Activated naive CD8-positive, alpha-beta T cell treated with anti-CD3 and anti-CD28 coated beads, Interleukin-2, amount 10 ng/mL, durations not matched to agents 7 days and 5 days (primary cell): Measurements from ENCODE around the gene PMPCA. TPM values are rescaled to one million over a fixed set of nuclear protein-coding genes. Genes with fewer than 3 reads are reported as not detected.

Experiments used
- ATAC-seq: fragments of 150-1000 bp; cut with Tn5 transposase; one replicate; pipeline ENCODE4 v1.10.0; 2021; ENCODE audit warnings: low read depth, moderate library complexity
- POLR2A ChIA-PET: fragments of 350-600 bp; sonication (Branson Sonifier 250); formaldehyde crosslinking; loops from one replicate; lab custom pipeline; 2021; ENCODE audit warnings: antibody characterized with exemption; lab: Charles Lee
- DNase-seq: peaks from one replicate; pipeline ENCODE4 v3.0.0; 2021
- H3K27ac Mint-ChIP-seq: one replicate; pipeline ENCODE4 v1.8.0; 2022; ENCODE audit warnings: mild to moderate bottlenecking, mixed read lengths
- H3K27me3 Mint-ChIP-seq: one replicate; pipeline ENCODE4 v1.8.0; 2022; ENCODE audit warnings: mild to moderate bottlenecking, moderate library complexity, mixed read lengths
- H3K36me3 Mint-ChIP-seq: one replicate; pipeline ENCODE4 v1.8.0; 2021; ENCODE audit warnings: mild to moderate bottlenecking, mixed read lengths
- H3K4me1 Mint-ChIP-seq: one replicate; pipeline ENCODE4 v1.8.0; 2021; ENCODE audit warnings: mixed read lengths
- H3K4me3 Mint-ChIP-seq: one replicate; pipeline ENCODE4 v1.8.0; 2022; ENCODE audit warnings: mild to moderate bottlenecking, moderate library complexity, mixed read lengths
- H3K9me3 Mint-ChIP-seq: one replicate; pipeline ENCODE4 v1.8.0; 2021; ENCODE audit warnings: mixed read lengths
- total RNA-seq, 2 experiments: library from RNA; stranded (reverse); gene quantifications; one replicate each; pipeline ENCODE4 v1.2.3, GENCODE V29; 2021

Gene PMPCA
- total RNA-seq, 2 experiments from 2014 or later = 60.6 to 65.6 TPM

- peaks cover 1% of the 10 kb centered on the region for H3K36me3 Mint-ChIP-seq
- no peak for DNase-seq
- POLR2A ChIA-PET = no interaction called here
These were observed 32.9 kb upstream of the PMPCA start for GRCh38 chr9:136377341-136378169.

GRCh38 chr9:136378170-136379002 lies 32.1 kb upstream of the PMPCA start:
- Mint-ChIP-seq H3K36me3 (peaks cover 1% of the 10 kb centered on the region), H3K27me3 (no peaks in the 10 kb centered on the region), H3K9me3 (no peaks in the 10 kb centered on the region), H3K4me3 (no peak overlapping the region), H3K4me1 (no peaks in the 10 kb centered on the region), H3K27ac (no peak overlapping the region)
- POLR2A ChIA-PET = no interaction called here
- DNase-seq (no peak), ATAC-seq (no peak)

More at GRCh38 chr9:136377341-136378169, 32.9 kb upstream of the PMPCA start:
- H3K27me3 Mint-ChIP-seq = no peaks in the 10 kb centered on the region
- H3K4me3 Mint-ChIP-seq = no peak overlapping the region
- no peak overlapping the region for H3K27ac Mint-ChIP-seq
- no peak for ATAC-seq
- H3K9me3 Mint-ChIP-seq = no peaks in the 10 kb centered on the region
- H3K4me1 Mint-ChIP-seq = peaks cover 2% of the 10 kb centered on the region

GRCh38 chr9:136379003-136379287 lies 31.5 kb upstream of the PMPCA start:
- no peak for ATAC-seq

GRCh38 chr9:136379401-136379800 lies 31.1 kb upstream of the PMPCA start:
- ATAC-seq (no peak), DNase-seq (no peak)
- POLR2A ChIA-PET = no interaction called here
- Mint-ChIP-seq H3K27ac (no peak overlapping the region), H3K27me3 (no peaks in the 10 kb centered on the region), H3K9me3 (no peaks in the 10 kb centered on the region), H3K4me1 (peaks cover 3% of the 10 kb centered on the region), H3K36me3 (peaks cover 6% of the 10 kb centered on the region), H3K4me3 (no peak overlapping the region)

More at GRCh38 chr9:136379003-136379287, 31.5 kb upstream of the PMPCA start:
- H3K4me3 Mint-ChIP-seq = no peak overlapping the region
- H3K27ac Mint-ChIP-seq = no peak overlapping the region
- H3K27me3 Mint-ChIP-seq = no peaks in the 10 kb centered on the region
- DNase-seq = no peak
- no peaks in the 10 kb centered on the region for H3K9me3 Mint-ChIP-seq
- H3K4me1 Mint-ChIP-seq = peaks cover under 1% of the 10 kb centered on the region
- H3K36me3 Mint-ChIP-seq = peaks cover 3% of the 10 kb centered on the region
- POLR2A ChIA-PET = no interaction called here

- POLR2A ChIA-PET = no interaction called here
- no peaks in the 10 kb centered on the region for H3K27me3 Mint-ChIP-seq
These were observed 30.6 kb upstream of the PMPCA start for GRCh38 chr9:136379891-136380290.

GRCh38 chr9:136380381-136380780 lies 30.1 kb upstream of the PMPCA start:
- H3K36me3 Mint-ChIP-seq = peaks cover 12% of the 10 kb centered on the region
- POLR2A ChIA-PET = no interaction called here
- no peak for DNase-seq
- H3K27ac Mint-ChIP-seq = no peak overlapping the region
- H3K27me3 Mint-ChIP-seq = no peaks in the 10 kb centered on the region
- H3K4me3 Mint-ChIP-seq = no peak overlapping the region
- ATAC-seq = no peak
- no peaks in the 10 kb centered on the region for H3K9me3 Mint-ChIP-seq
- peaks cover 13% of the 10 kb centered on the region for H3K4me1 Mint-ChIP-seq

More at GRCh38 chr9:136379891-136380290, 30.6 kb upstream of the PMPCA start:
- Mint-ChIP-seq H3K36me3 (peaks cover 10% of the 10 kb centered on the region), H3K9me3 (no peaks in the 10 kb centered on the region), H3K4me1 (peaks cover 8% of the 10 kb centered on the region), H3K4me3 (no peak overlapping the region), H3K27ac (no peak overlapping the region)
- DNase-seq = no peak
- ATAC-seq = no peak

GRCh38 chr9:136381311-136381710 lies 29.1 kb upstream of the PMPCA start:
- Mint-ChIP-seq H3K9me3 (no peaks in the 10 kb centered on the region), H3K27me3 (no peaks in the 10 kb centered on the region), H3K36me3 (peaks cover 16% of the 10 kb centered on the region), H3K4me1 (peaks cover 17% of the 10 kb centered on the region), H3K27ac (no peak overlapping the region), H3K4me3 (no peak overlapping the region)
- POLR2A ChIA-PET = interaction anchor here (1.4 kb wide), 1 partner anchor 18 kb away, joined by 3 read pairs; no protein-coding TSS in a partner anchor
- DNase-seq (no peak), ATAC-seq (no peak)

GRCh38 chr9:136381966-136382513 lies 28.4 kb upstream of the PMPCA start:
- H3K27me3 Mint-ChIP-seq = no peaks in the 10 kb centered on the region
- ATAC-seq = no peak
- POLR2A ChIA-PET = interaction anchor here (1.4 kb wide), 1 partner anchor 19 kb away, joined by 3 read pairs; no protein-coding TSS in a partner anchor

GRCh38 chr9:136383436-136383835 lies 27.0 kb upstream of the PMPCA start:
- no peak overlapping the region for H3K27ac Mint-ChIP-seq
- POLR2A ChIA-PET = interaction anchor here (2.4 kb wide), 1 partner anchor 20 kb away, joined by 12 read pairs; the partner anchor contains the start of gene DNLZ
- no peak for ATAC-seq

More at GRCh38 chr9:136381966-136382513, 28.4 kb upstream of the PMPCA start:
- Mint-ChIP-seq H3K36me3 (peaks cover 20% of the 10 kb centered on the region), H3K9me3 (no peaks in the 10 kb centered on the region), H3K27ac (no peak overlapping the region), H3K4me1 (peaks cover 17% of the 10 kb centered on the region), H3K4me3 (no peak overlapping the region)
- DNase-seq = no peak

GRCh38 chr9:136385015-136385414 lies 25.4 kb upstream of the PMPCA start:
- Mint-ChIP-seq H3K27ac (peak overlapping the region; percentile 14), H3K4me3 (peak overlapping the region; percentile 54), H3K9me3 (no peaks in the 10 kb centered on the region), H3K27me3 (no peaks in the 10 kb centered on the region), H3K36me3 (peaks cover 32% of the 10 kb centered on the region), H3K4me1 (peaks cover 21% of the 10 kb centered on the region)
- ATAC-seq = peak; percentile 78
- POLR2A ChIA-PET = interaction anchor here (0.6 to 2.4 kb wide), 3 partner anchors 19 to 326 kb away, joined by 3 to 12 read pairs (median 5); partner anchors contain the start of gene DNLZ
- peak; percentile 57 for DNase-seq

More at GRCh38 chr9:136383436-136383835, 27.0 kb upstream of the PMPCA start:
- Mint-ChIP-seq H3K4me1 (peaks cover 17% of the 10 kb centered on the region), H3K9me3 (no peaks in the 10 kb centered on the region), H3K4me3 (no peak overlapping the region), H3K27me3 (no peaks in the 10 kb centered on the region), H3K36me3 (peaks cover 28% of the 10 kb centered on the region)
- no peak for DNase-seq

- POLR2A ChIA-PET = interaction anchor here (0.7 kb wide), 1 partner anchor 259 kb away, joined by 4 read pairs; no protein-coding TSS in a partner anchor
- no peak for ATAC-seq
- peaks cover 32% of the 10 kb centered on the region for H3K36me3 Mint-ChIP-seq
These were observed 24.4 kb upstream of the PMPCA start for GRCh38 chr9:136386018-136386417.

GRCh38 chr9:136387217-136387616 lies 23.2 kb upstream of the PMPCA start:
- Mint-ChIP-seq H3K4me1 (peaks cover 21% of the 10 kb centered on the region), H3K27me3 (no peaks in the 10 kb centered on the region), H3K9me3 (no peaks in the 10 kb centered on the region), H3K36me3 (peaks cover 35% of the 10 kb centered on the region), H3K4me3 (no peak overlapping the region), H3K27ac (no peak overlapping the region)
- ATAC-seq (no peak), DNase-seq (no peak)
- POLR2A ChIA-PET = no interaction called here

More at GRCh38 chr9:136386018-136386417, 24.4 kb upstream of the PMPCA start:
- Mint-ChIP-seq H3K27ac (no peak overlapping the region), H3K27me3 (no peaks in the 10 kb centered on the region), H3K9me3 (no peaks in the 10 kb centered on the region), H3K4me3 (no peak overlapping the region), H3K4me1 (peaks cover 21% of the 10 kb centered on the region)
- no peak for DNase-seq

GRCh38 chr9:136389396-136389795 lies 21.1 kb upstream of the PMPCA start:
- no peak for DNase-seq
- Mint-ChIP-seq H3K9me3 (no peaks in the 10 kb centered on the region), H3K4me1 (peaks cover 18% of the 10 kb centered on the region), H3K27ac (no peak overlapping the region), H3K36me3 (peaks cover 30% of the 10 kb centered on the region), H3K27me3 (no peaks in the 10 kb centered on the region), H3K4me3 (no peak overlapping the region)
- ATAC-seq = no peak
- POLR2A ChIA-PET = no interaction called here
